HCT116 (cell line): ENCODE measurements around the gene MED15. TPM values are rescaled to one million over a fixed set of nuclear protein-coding genes. Genes with fewer than 3 reads are reported as not detected.
A peak's percentile ranks its signal among the peaks of the same experiment; 100 is the strongest.

Experiments used
- ATAC-seq: fragments of 200-7000 bp; cut with Tn5 transposase; 2 replicates; pipeline ENCODE4 v1.9.1; 2020; ENCODE audit warnings: mild to moderate bottlenecking, moderate library complexity
- BruUV-seq: library from RNA; stranded (reverse); fragments of 400-500 nt; replicated peaks from 2 replicates; lab custom pipeline; 2021; lab: Mats Ljungman, UMichigan
- CTCF ChIA-PET: fragments of 300-600 bp; sonication (Branson Sonifier 250); formaldehyde crosslinking; loops from one replicate; lab custom pipeline; 2021; ENCODE audit warnings: antibody characterized with exemption; lab: Charles Lee
- POLR2A ChIA-PET: fragments of 300-600, 350-600 bp; sonication (Branson Sonifier 250); formaldehyde crosslinking; loops from one replicate; lab custom pipeline; 2021; ENCODE audit warnings: antibody characterized with exemption; lab: Charles Lee
- RAD21 ChIA-PET, 2 experiments: fragments of 300-600 bp; sonication (Branson Sonifier 250); formaldehyde crosslinking; loops; one replicate each; lab custom pipeline; 2023; ENCODE audit warnings: low total read pairs in 2 of 2; ENCODE audit not compliant: uncharacterized antibody in 2 of 2, unreplicated experiment in 2 of 2, low non-redundant PET in 1 of 2; lab: Charles Lee
- DNase-seq: peaks from one replicate; pipeline ENCODE4 v3.0.0-alpha.2; 2010; ENCODE audit warnings: low read depth, low spot score
- H2AFZ ChIP-seq: fragments of 200-600 bp; shearing (Covaris generic), sonication (generic); 2 replicates; pipeline ENCODE4 v1.6.1; 2017; ENCODE audit warnings: low read depth, mixed run types, mixed read lengths, antibody characterized with exemption, low read length; ENCODE audit not compliant: poor library complexity, severe bottlenecking
- H3K27ac ChIP-seq: 2 replicates; pipeline ENCODE4 v1.5.1; 2012; ENCODE audit warnings: low read depth, low read length
- H3K27me3 ChIP-seq: fragments of 200-600 bp; sonication (generic); 2 replicates; pipeline ENCODE4 v1.6.1; 2016; ENCODE audit warnings: mixed run types, low read length, mixed read lengths; ENCODE audit not compliant: insufficient read depth
- H3K36me3 ChIP-seq, 2 experiments: fragments of 200-500 bp in 1 of 2; fragments of 200-600 bp in 1 of 2; sonication (Bioruptor generic) in 1 of 2; sonication (generic) in 1 of 2; 2 replicates each; pipeline versions ENCODE4 v1.5.1 to v1.6.1; 2014 to 2016; ENCODE audit warnings: low read length in 2 of 2, inconsistent platforms in 1 of 2, mixed read lengths in 1 of 2, mixed run types in 1 of 2; ENCODE audit not compliant: insufficient read depth in 2 of 2, control insufficient read depth in 1 of 2
- H3K4me1 ChIP-seq, 2 experiments: fragments of 200-600 bp in 1 of 2; sonication (generic) in 1 of 2; 2 replicates each; pipeline versions ENCODE4 v1.5.1 to v1.6.1; 2012 to 2017; ENCODE audit warnings: low read length in 2 of 2, inconsistent platforms in 1 of 2, mild to moderate bottlenecking in 1 of 2, mixed read lengths in 1 of 2, mixed run types in 1 of 2, moderate library complexity in 1 of 2; ENCODE audit not compliant: insufficient read depth in 2 of 2, control insufficient read depth in 1 of 2
- H3K4me2 ChIP-seq: fragments of 200-600 bp; sonication (generic); 2 replicates; pipeline ENCODE4 v1.6.1; 2017; ENCODE audit warnings: mixed run types, low read length, mixed read lengths
- H3K4me3 ChIP-seq, 2 experiments: fragments of 200-600 bp in 1 of 2; sonication (generic) in 1 of 2; replicated peaks in 1 of 2; 2 replicates each; pipeline ENCODE4 v1.5.1; 2011 to 2016; ENCODE audit warnings: low read length in 2 of 2, control low read depth in 1 of 2, low read depth in 1 of 2, mild to moderate bottlenecking in 1 of 2, mixed read lengths in 1 of 2, mixed run types in 1 of 2
- H3K79me2 ChIP-seq: fragments of 200-600 bp; sonication (generic); 2 replicates; pipeline ENCODE4 v1.6.1; 2017; ENCODE audit warnings: mild to moderate bottlenecking, mixed run types, low read length, moderate library complexity, mixed read lengths; ENCODE audit not compliant: insufficient read depth
- H3K9ac ChIP-seq: fragments of 200-600 bp; sonication (generic); 2 replicates; pipeline ENCODE4 v1.6.1; 2016; ENCODE audit warnings: low read length, mixed read lengths
- H3K9me2 ChIP-seq: fragments of 200-600 bp; sonication (generic), shearing (Covaris generic); 2 replicates; pipeline ENCODE4 v1.6.1; 2017; ENCODE audit warnings: mixed run types, mild to moderate bottlenecking, moderate library complexity; ENCODE audit not compliant: insufficient read depth
- H3K9me3 ChIP-seq, 2 experiments: fragments of 200-500 bp in 1 of 2; fragments of 200-600 bp in 1 of 2; sonication (Bioruptor generic) in 1 of 2; sonication (generic) in 1 of 2; 2 replicates each; pipeline ENCODE4 v1.6.1; 2014 to 2017; ENCODE audit warnings: low read length in 2 of 2, mixed read lengths in 2 of 2, inconsistent platforms in 1 of 2, low read depth in 1 of 2, mild to moderate bottlenecking in 1 of 2, mixed run types in 1 of 2, moderate library complexity in 1 of 2; ENCODE audit not compliant: control insufficient read depth in 1 of 2, insufficient read depth in 1 of 2
- H4K20me1 ChIP-seq: fragments of 200-600 bp; sonication (generic), shearing (Covaris generic); 2 replicates; pipeline ENCODE4 v1.6.1; 2017; ENCODE audit warnings: mixed run types, mild to moderate bottlenecking, moderate library complexity; ENCODE audit not compliant: insufficient read depth
- ATF3 ChIP-seq: IDR thresholded peaks from 2 replicates; pipeline ENCODE4 v1.6.1; 2012
- CBX3 ChIP-seq: IDR thresholded peaks from 2 replicates; pipeline ENCODE4 v1.6.1; 2012; ENCODE audit warnings: low read depth
- CEBPB ChIP-seq: IDR thresholded peaks from 2 replicates; pipeline ENCODE4 v1.6.1; 2012; ENCODE audit warnings: low read depth
- CTCF ChIP-seq, 3 experiments: fragments of 200-600 bp in 1 of 3; sonication (generic) in 1 of 3; IDR thresholded peaks in 2 of 3; conservative IDR thresholded peaks in 1 of 3; 2 replicates each; pipeline ENCODE4 v1.5.1; 2012 to 2017; ENCODE audit warnings: low read depth in 2 of 3, low read length in 2 of 3, antibody characterized with exemption in 1 of 3, borderline replicate concordance in 1 of 3, control low read depth in 1 of 3, mild to moderate bottlenecking in 1 of 3, mixed read lengths in 1 of 3, mixed run types in 1 of 3, moderate library complexity in 1 of 3; ENCODE audit not compliant: insufficient read depth in 1 of 3
- ELF1 ChIP-seq: IDR thresholded peaks from 2 replicates; pipeline ENCODE4 v1.6.1; 2012; ENCODE audit warnings: low read depth, borderline replicate concordance
- EZH2 ChIP-seq: fragments of 200-600 bp; sonication (generic); IDR thresholded peaks from 2 replicates; pipeline ENCODE4 v1.6.1; 2017; ENCODE audit warnings: antibody characterized with exemption, mixed run types
- REST ChIP-seq: IDR thresholded peaks from 2 replicates; pipeline ENCODE4 v1.6.1; 2012; ENCODE audit warnings: low read depth
- SRF ChIP-seq: IDR thresholded peaks from 2 replicates; pipeline ENCODE4 v1.6.1; 2012; ENCODE audit warnings: low read depth
- TCF7L2 ChIP-seq: IDR thresholded peaks from 2 replicates; pipeline ENCODE4 v1.7.0; 2011; ENCODE audit warnings: borderline replicate concordance, inconsistent platforms; ENCODE audit not compliant: insufficient read depth, insufficient read length; ENCODE audit errors: extremely low read depth
- YY1 ChIP-seq: IDR thresholded peaks from 2 replicates; pipeline ENCODE4 v1.6.1; 2011; ENCODE audit warnings: low read length, low read depth, moderate library complexity, mild to moderate bottlenecking; ENCODE audit not compliant: insufficient replicate concordance; ENCODE audit errors: extremely low read depth
- ZFX ChIP-seq: fragments of 450-650 bp; IDR thresholded peaks from 2 replicates; pipeline ENCODE4 v1.6.1; 2017
- intact Hi-C: fragments of 100-400 bp; cut with micrococcal nuclease; formaldehyde crosslinking; loops from 2 replicates; pipeline ENCODE4 v1.10.0; 2022
- total RNA-seq: library from RNA; stranded (reverse); gene quantifications from one replicate; pipeline ENCODE4 v1.2.1, GENCODE V29; 2021; ENCODE audit not compliant: unreplicated experiment

Gene MED15
- total RNA-seq, 1 experiment from 2014 or later, result 81.3 TPM

GRCh38 chr22:20494978-20495860, 12.2 kb upstream of the MED15 start, which contains the start of gene KLHL22 (continued):
- TF ChIP-seq CTCF (IDR thresholded peaks at IDR 0.05 in 2 of 3, conservative IDR thresholded peaks at IDR 0.05 in 1 of 3; ENCODE audit: borderline replicate concordance in 1 of 3, insufficient read depth in 1 of 3, low read depth in 2 of 3, low read length in 2 of 3) (no peak), ZFX (peak; percentile 94), ELF1 (no peak), YY1 (no peak), ATF3 (no peak), EZH2 (no peak)

GRCh38 chr22:20495861-20496681, 11.3 kb upstream of the MED15 start:
- no peaks in the 10 kb centered on the region for H3K9me3 ChIP-seq
- ATAC-seq (peak; percentile 88), DNase-seq (peak; percentile 73)
- H3K4me2 ChIP-seq, result peak overlapping the region; percentile 82
- H3K27me3 ChIP-seq, result no peaks in the 10 kb centered on the region
- H4K20me1 ChIP-seq, result no peaks in the 10 kb centered on the region
- H3K9ac ChIP-seq, result peak overlapping the region; percentile 82
- peak overlapping the region; percentile 94 for H3K27ac ChIP-seq
- ChIA-PET POLR2A (no interaction called here), RAD21 (interaction anchor here in 1 of 2 experiments (0.6 kb wide), 1 partner anchor 78 kb away, joined by 7 read pairs; no protein-coding TSS in a partner anchor), CTCF (interaction anchor here (1.0 to 1.6 kb wide), 2 partner anchors 72 to 78 kb away, joined by 3 to 4 read pairs; no protein-coding TSS in a partner anchor)
- no peaks in the 10 kb centered on the region for H3K36me3 ChIP-seq
- H3K9me2 ChIP-seq, result no peaks in the 10 kb centered on the region
- intact Hi-C loops, result loop anchor here (1.0 to 5.0 kb wide), 2 partner anchors 34 to 79 kb away; no protein-coding TSS in a partner anchor
- peak overlapping the region; percentile 37 for H2AFZ ChIP-seq
- peaks cover 30% of the 10 kb centered on the region for H3K79me2 ChIP-seq
- peaks cover 10 to 33% of the 10 kb centered on the region in 2 experiments for H3K4me1 ChIP-seq
- BruUV-seq, result no TSS peak
- H3K4me3 ChIP-seq, result peak overlapping the region; percentile 47 to 81
- TF ChIP-seq CEBPB (no peak), TCF7L2 (peak; percentile 3), SRF (no peak), ELF1 (no peak), REST (no peak), YY1 (peak; percentile 9), CBX3 (peak; percentile 73; the same call in 1 of the 2 replicates), CTCF (IDR thresholded peaks at IDR 0.05 in 2 of 3, conservative IDR thresholded peaks at IDR 0.05 in 1 of 3; ENCODE audit: borderline replicate concordance in 1 of 3, insufficient read depth in 1 of 3, low read depth in 2 of 3, low read length in 2 of 3) (peak; percentile 72 to 97 (median 91))
